HL-60 (cell line): ENCODE results near the gene ACSL5.

Experiments
- DNase-seq, 2 experiments: peaks; one replicate each; pipeline ENCODE4 v3.0.0-alpha.2; 2010 to 2020; ENCODE audit warnings: low read depth in 1 of 2, low spot score in 1 of 2
- H3K27ac ChIP-seq: fragments of 250-450 bp; sonication (Bioruptor Pico); replicated peaks from 2 replicates; pipeline ENCODE4 v1.5.1; 2020; ENCODE audit warnings: mild to moderate bottlenecking, moderate library complexity
- H3K27me3 ChIP-seq: fragments of 250-450 bp; sonication (Bioruptor Pico); 2 replicates; pipeline ENCODE4 v1.5.1; 2021; ENCODE audit warnings: mild to moderate bottlenecking, moderate library complexity; ENCODE audit not compliant: insufficient read depth, poor library complexity, severe bottlenecking
- H3K4me3 ChIP-seq: replicated peaks from 2 replicates; pipeline ENCODE4 v1.5.1; 2011; ENCODE audit warnings: mild to moderate bottlenecking, control low read depth, low read length; ENCODE audit not compliant: insufficient read depth
- CTCF ChIP-seq: IDR thresholded peaks from one replicate; pipeline ENCODE4 v1.5.1; 2011; ENCODE audit warnings: low read length, control low read depth, inconsistent platforms; ENCODE audit not compliant: insufficient read depth
- GABPA ChIP-seq: IDR thresholded peaks from 2 replicates; pipeline ENCODE4 v1.6.1; 2012; ENCODE audit warnings: low read depth
- POLR2AphosphoS5 ChIP-seq: IDR thresholded peaks from 2 replicates; pipeline ENCODE4 v1.6.1; 2012; ENCODE audit warnings: low read depth
- REST ChIP-seq: IDR thresholded peaks from 2 replicates; pipeline ENCODE4 v1.6.1; 2012; ENCODE audit warnings: low read depth; ENCODE audit not compliant: insufficient replicate concordance
- SPI1 ChIP-seq: IDR thresholded peaks from 2 replicates; pipeline ENCODE4 v1.6.1; 2012; ENCODE audit warnings: low read depth, mild to moderate bottlenecking, borderline replicate concordance
- long read RNA-seq: library from polyadenylated mRNA; unstranded; transcript quantifications from one replicate; pipeline ENCODE4 v2.0.0, GENCODE V29; 2020

The ACSL5 gene
- long read RNA-seq, transcript ACSL5-203 (21 exons, 3,353 nt) = major isoform, 90 of 148 reads
- long read RNA-seq, transcript ACSL5-204 (21 exons, 3,380 nt) = minor isoform, 34 of 148 reads
- long read RNA-seq, partial matches to known transcripts = 12 of 148 reads
- long read RNA-seq, other reads (novel, unspliced or antisense) = 12 of 148 reads

- TF ChIP-seq POLR2AphosphoS5 = no peak
- TF ChIP-seq GABPA = no peak
- Histone ChIP-seq H3K27ac (no peak within 1 kb of the TSS), H3K4me3 (no peak within 1 kb of the TSS), H3K27me3 (no peaks in the 10 kb centered on the region)
- DNase-seq = no peak
These were observed at the start of gene ACSL5 for GRCh38 chr10:112373912-112374338. Gene ACSL5, plus strand, starts transcription at chr10:112374116. Its CDS starts 20,831 bp downstream, at chr10:112394947.

GRCh38 chr10:112327678-112328077 is 46.2 kb upstream of the ACSL5 start:
- H3K27ac ChIP-seq = no peak overlapping the region
- no peak overlapping the region for H3K4me3 ChIP-seq
- no peaks in the 10 kb centered on the region for H3K27me3 ChIP-seq
- no peak for TF ChIP-seq REST
- no peak for DNase-seq

GRCh38 chr10:112330162-112330561 is 43.8 kb upstream of the ACSL5 start:
- no peak overlapping the region for H3K27ac ChIP-seq
- no peak overlapping the region for H3K4me3 ChIP-seq
- TF ChIP-seq POLR2AphosphoS5 = no peak
- no peak for TF ChIP-seq SPI1
- TF ChIP-seq REST = no peak
- TF ChIP-seq CTCF = no peak
- no peak for TF ChIP-seq GABPA

GRCh38 chr10:112330607-112331160 is 43.2 kb upstream of the ACSL5 start:
- Histone ChIP-seq H3K27me3 (no peaks in the 10 kb centered on the region), H3K4me3 (no peak overlapping the region), H3K27ac (no peak overlapping the region)
- DNase-seq = no peak
- TF ChIP-seq SPI1 (no peak), POLR2AphosphoS5 (no peak), REST (no peak), CTCF (no peak), GABPA (no peak)

More at GRCh38 chr10:112330162-112330561, 43.8 kb upstream of the ACSL5 start:
- DNase-seq = no peak
- no peaks in the 10 kb centered on the region for H3K27me3 ChIP-seq
